ENCODE measurements around the gene SRBD1.

Gene SRBD1

DNA sequence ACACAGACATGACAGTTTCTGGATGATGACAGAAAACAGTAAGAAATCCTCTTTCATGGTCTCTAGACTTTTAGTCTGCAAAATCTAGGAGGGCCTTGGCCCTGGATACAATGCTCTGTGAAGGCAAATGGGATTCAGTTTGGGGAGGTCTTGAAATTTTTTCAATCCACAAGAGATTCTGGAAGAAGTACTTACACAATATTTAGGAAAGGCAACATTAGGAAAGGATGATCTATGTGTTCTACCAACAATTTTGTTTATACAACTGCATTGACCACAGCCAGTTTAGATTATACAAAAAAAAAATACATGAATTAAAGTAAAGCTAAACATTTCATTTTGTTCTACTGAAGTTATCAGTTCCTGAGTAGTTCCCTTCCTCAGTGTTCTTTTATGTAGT is 208.0 kb downstream of the SRBD1 start:
- FAIRE-seq, result no peak
- no peak for DNase-seq (ENCODE audit: insufficient read length, low spot score)
- TF ChIP-seq POU2F2 (IDR thresholded peaks at IDR 0.05; ENCODE audit: low read depth, low read length) (no peak), SPI1 (IDR thresholded peaks at IDR 0.05; ENCODE audit: low read depth, low read length) (no peak), PAX5 (IDR thresholded peaks at IDR 0.05; ENCODE audit: insufficient read depth, low read length, severe bottlenecking) (no peak), POLR2AphosphoS5 (IDR thresholded peaks at IDR 0.05; ENCODE audit: low read depth, low read length) (no peak), TAF1 (IDR thresholded peaks at IDR 0.05; ENCODE audit: low read depth, low read length) (no peak), POLR2A (IDR thresholded peaks at IDR 0.05; ENCODE audit: low read depth, low read length) (no peak)

GRCh38 chr2:45401431-45401922 is 209.6 kb downstream of the SRBD1 start:
- FAIRE-seq (no peak), DNase-seq (ENCODE audit: insufficient read length, low spot score) (no peak)
- TF ChIP-seq TAF1 (IDR thresholded peaks at IDR 0.05; ENCODE audit: low read depth, low read length), result no peak
- TF ChIP-seq POU2F2 (IDR thresholded peaks at IDR 0.05; ENCODE audit: low read depth, low read length), result no peak
- no peak for TF ChIP-seq POLR2A (IDR thresholded peaks at IDR 0.05; ENCODE audit: low read depth, low read length)
- TF ChIP-seq POLR2AphosphoS5 (IDR thresholded peaks at IDR 0.05; ENCODE audit: low read depth, low read length), result no peak
- no peak for TF ChIP-seq PAX5 (IDR thresholded peaks at IDR 0.05; ENCODE audit: insufficient read depth, low read length, severe bottlenecking)

- DNase-seq (ENCODE audit: insufficient read length, low spot score) (no peak), FAIRE-seq (no peak)
- TF ChIP-seq POU2F2 (IDR thresholded peaks at IDR 0.05; ENCODE audit: low read depth, low read length) (no peak), PAX5 (IDR thresholded peaks at IDR 0.05; ENCODE audit: insufficient read depth, low read length, severe bottlenecking) (no peak), POLR2AphosphoS5 (IDR thresholded peaks at IDR 0.05; ENCODE audit: low read depth, low read length) (no peak), POLR2A (IDR thresholded peaks at IDR 0.05; ENCODE audit: low read depth, low read length) (no peak), TAF1 (IDR thresholded peaks at IDR 0.05; ENCODE audit: low read depth, low read length) (no peak), SPI1 (IDR thresholded peaks at IDR 0.05; ENCODE audit: low read depth, low read length) (no peak)
Observed at GRCh38 chr2:45399040-45399784, 211.9 kb downstream of the SRBD1 start.

- FAIRE-seq, result no peak
- no peak for TF ChIP-seq POLR2A (IDR thresholded peaks at IDR 0.05; ENCODE audit: low read depth, low read length)
- TF ChIP-seq POU2F2 (IDR thresholded peaks at IDR 0.05; ENCODE audit: low read depth, low read length), result no peak
- no peak for TF ChIP-seq SPI1 (IDR thresholded peaks at IDR 0.05; ENCODE audit: low read depth, low read length)
- no peak for TF ChIP-seq TAF1 (IDR thresholded peaks at IDR 0.05; ENCODE audit: low read depth, low read length)
- TF ChIP-seq POLR2AphosphoS5 (IDR thresholded peaks at IDR 0.05; ENCODE audit: low read depth, low read length), result no peak
- TF ChIP-seq PAX5 (IDR thresholded peaks at IDR 0.05; ENCODE audit: insufficient read depth, low read length, severe bottlenecking), result no peak
- no peak for DNase-seq (ENCODE audit: insufficient read length, low spot score)
Observed at GRCh38 chr2:45397292-45397691, 213.8 kb downstream of the SRBD1 start.

GRCh38 chr2:45396671-45397070 is 214.4 kb downstream of the SRBD1 start:
- no peak for DNase-seq (ENCODE audit: insufficient read length, low spot score)
- no peak for TF ChIP-seq PAX5 (IDR thresholded peaks at IDR 0.05; ENCODE audit: insufficient read depth, low read length, severe bottlenecking)
- no peak for TF ChIP-seq POLR2AphosphoS5 (IDR thresholded peaks at IDR 0.05; ENCODE audit: low read depth, low read length)
- TF ChIP-seq POLR2A (IDR thresholded peaks at IDR 0.05; ENCODE audit: low read depth, low read length), result no peak
- no peak for TF ChIP-seq TAF1 (IDR thresholded peaks at IDR 0.05; ENCODE audit: low read depth, low read length)
- TF ChIP-seq POU2F2 (IDR thresholded peaks at IDR 0.05; ENCODE audit: low read depth, low read length), result no peak
- TF ChIP-seq SPI1 (IDR thresholded peaks at IDR 0.05; ENCODE audit: low read depth, low read length), result no peak
- no peak for FAIRE-seq

GRCh38 chr2:45394842-45395241 is 216.2 kb downstream of the SRBD1 start:
- no peak for DNase-seq (ENCODE audit: insufficient read length, low spot score)
- TF ChIP-seq POLR2AphosphoS5 (IDR thresholded peaks at IDR 0.05; ENCODE audit: low read depth, low read length) (no peak), POU2F2 (IDR thresholded peaks at IDR 0.05; ENCODE audit: low read depth, low read length) (no peak), SPI1 (IDR thresholded peaks at IDR 0.05; ENCODE audit: low read depth, low read length) (no peak), PAX5 (IDR thresholded peaks at IDR 0.05; ENCODE audit: insufficient read depth, low read length, severe bottlenecking) (no peak), TAF1 (IDR thresholded peaks at IDR 0.05; ENCODE audit: low read depth, low read length) (no peak), POLR2A (IDR thresholded peaks at IDR 0.05; ENCODE audit: low read depth, low read length) (no peak)
- no peak for FAIRE-seq

- DNase-seq (ENCODE audit: insufficient read length, low spot score) (no peak), FAIRE-seq (no peak)
- no peak for TF ChIP-seq TAF1 (IDR thresholded peaks at IDR 0.05; ENCODE audit: low read depth, low read length)
- no peak for TF ChIP-seq SPI1 (IDR thresholded peaks at IDR 0.05; ENCODE audit: low read depth, low read length)
- no peak for TF ChIP-seq PAX5 (IDR thresholded peaks at IDR 0.05; ENCODE audit: insufficient read depth, low read length, severe bottlenecking)
- TF ChIP-seq POLR2AphosphoS5 (IDR thresholded peaks at IDR 0.05; ENCODE audit: low read depth, low read length), result no peak
- TF ChIP-seq POLR2A (IDR thresholded peaks at IDR 0.05; ENCODE audit: low read depth, low read length), result no peak
- no peak for TF ChIP-seq POU2F2 (IDR thresholded peaks at IDR 0.05; ENCODE audit: low read depth, low read length)
Observed at GRCh38 chr2:45394216-45394615, 216.9 kb downstream of the SRBD1 start.

DNA sequence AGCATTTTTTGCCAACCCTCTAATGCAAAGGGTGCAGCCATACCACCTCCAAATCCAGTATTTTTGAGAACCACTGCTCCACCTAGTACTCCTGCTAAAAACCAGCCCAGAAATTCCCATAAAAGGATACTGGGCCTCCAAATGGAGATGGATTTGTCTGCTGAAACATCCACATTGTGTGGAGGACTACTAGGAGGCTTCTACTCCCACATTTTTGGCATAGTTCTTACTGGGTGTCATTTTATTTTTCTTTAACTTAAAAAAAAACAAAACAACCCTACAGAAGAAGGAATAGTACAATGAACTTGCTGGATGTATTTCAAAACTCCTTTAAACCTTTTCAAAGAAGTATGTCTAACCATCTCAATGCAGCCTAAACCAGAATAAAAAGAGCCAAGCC is 219.2 kb downstream of the SRBD1 start:
- no peak for FAIRE-seq
- no peak for TF ChIP-seq POU2F2 (IDR thresholded peaks at IDR 0.05; ENCODE audit: low read depth, low read length)
- no peak for TF ChIP-seq SPI1 (IDR thresholded peaks at IDR 0.05; ENCODE audit: low read depth, low read length)
- no peak for TF ChIP-seq TAF1 (IDR thresholded peaks at IDR 0.05; ENCODE audit: low read depth, low read length)
- TF ChIP-seq POLR2A (IDR thresholded peaks at IDR 0.05; ENCODE audit: low read depth, low read length), result no peak
- TF ChIP-seq PAX5 (IDR thresholded peaks at IDR 0.05; ENCODE audit: insufficient read depth, low read length, severe bottlenecking), result no peak
- no peak for TF ChIP-seq POLR2AphosphoS5 (IDR thresholded peaks at IDR 0.05; ENCODE audit: low read depth, low read length)
- no peak for DNase-seq (ENCODE audit: insufficient read length, low spot score)

- no peak for TF ChIP-seq POLR2A (IDR thresholded peaks at IDR 0.05; ENCODE audit: low read depth, low read length)
- no peak for TF ChIP-seq SPI1 (IDR thresholded peaks at IDR 0.05; ENCODE audit: low read depth, low read length)
- TF ChIP-seq PAX5 (IDR thresholded peaks at IDR 0.05; ENCODE audit: insufficient read depth, low read length, severe bottlenecking), result no peak
- TF ChIP-seq POLR2AphosphoS5 (IDR thresholded peaks at IDR 0.05; ENCODE audit: low read depth, low read length), result no peak
- no peak for TF ChIP-seq POU2F2 (IDR thresholded peaks at IDR 0.05; ENCODE audit: low read depth, low read length)
- no peak for TF ChIP-seq TAF1 (IDR thresholded peaks at IDR 0.05; ENCODE audit: low read depth, low read length)
- no peak for DNase-seq (ENCODE audit: insufficient read length, low spot score)
- no peak for FAIRE-seq
Observed at GRCh38 chr2:45390861-45391260, 220.2 kb downstream of the SRBD1 start.
